Measurements from ENCODE around the gene TBC1D13. TPM values are rescaled to one million over a fixed set of nuclear protein-coding genes. Genes with fewer than 3 reads are reported as not detected.

TBC1D13 gene
- total and polyA plus RNA-seq, 2 of the 13 experiments (the other 11 are each of a cell fraction or from before 2014, with no cell fraction given), result 17.9 to 19.7 TPM

DNA sequence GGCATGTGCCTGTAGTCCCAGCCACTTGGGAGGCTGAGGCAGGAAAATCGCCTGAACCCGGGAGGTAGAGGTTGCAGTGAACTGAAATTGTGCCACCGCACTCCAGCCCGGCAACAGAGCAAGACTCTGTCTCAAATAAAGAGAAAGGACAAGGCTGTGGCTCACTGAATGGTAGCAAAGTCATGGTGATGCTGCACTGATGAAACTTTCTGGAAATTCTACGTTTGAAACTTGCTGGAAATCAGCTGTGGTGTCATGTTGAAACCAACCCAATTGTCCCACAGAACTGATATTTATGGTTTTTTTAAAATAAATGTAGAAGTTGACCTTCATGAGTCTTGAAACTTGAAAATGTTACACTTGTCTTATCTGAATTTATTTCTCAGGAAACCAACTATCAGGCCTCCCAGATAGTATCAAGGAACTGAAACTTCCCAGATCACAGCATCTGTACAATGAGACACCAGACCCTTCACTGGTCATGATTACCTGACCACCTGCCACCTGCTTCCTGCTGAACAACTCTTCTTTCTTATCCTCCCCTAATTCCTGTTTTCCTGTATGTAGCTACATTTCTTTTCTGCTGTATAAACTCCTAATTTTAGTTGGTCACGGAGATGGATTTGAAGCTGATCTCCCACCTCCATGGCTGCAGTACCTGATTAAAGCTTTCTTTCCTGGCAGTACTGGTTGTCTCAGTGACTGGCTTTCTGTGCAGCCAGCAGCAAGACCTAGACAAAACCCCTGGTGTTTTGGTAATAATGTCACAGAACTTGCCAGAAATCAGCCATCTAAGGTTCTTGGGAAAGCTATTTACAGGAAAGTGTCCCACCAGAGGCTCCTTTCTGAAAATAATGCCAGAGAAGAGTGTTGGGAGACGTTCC, 5.6 kb upstream of the TBC1D13 start:
- Histone ChIP-seq H4K20me1 (ENCODE audit: insufficient read depth, low read length) (no peaks in the 10 kb centered on the region), H3K79me2 (ENCODE audit: insufficient read depth, low read length) (no peaks in the 10 kb centered on the region), H3K9me3 (ENCODE audit: low read length) (peaks cover 16% of the 10 kb centered on the region), H3K9ac (ENCODE audit: insufficient read depth, low read depth, low read length) (no peak overlapping the region), H3K36me3 (replicated peaks in 1 of 2; ENCODE audit: control insufficient read depth in 1 of 2, insufficient read depth in 2 of 2, low read length in 2 of 2) (no peaks in the 10 kb centered on the region), H3K4me1 (ENCODE audit: insufficient read depth, low read length) (peaks cover 14% of the 10 kb centered on the region), H3K4me3 (replicated peaks in 1 of 3; ENCODE audit: insufficient read depth in 1 of 3, low read depth in 2 of 3, low read length in 3 of 3) (no peak overlapping the region), H3K27me3 (ENCODE audit: control insufficient read depth in 1 of 2, insufficient read depth in 2 of 2, low read length in 2 of 2) (no peaks in the 10 kb centered on the region), H2AFZ (ENCODE audit: low read length) (no peak overlapping the region), H3K27ac (ENCODE audit: extremely low read length, insufficient read depth, low read length) (no peak overlapping the region), H3K4me2 (ENCODE audit: low read depth, low read length) (no peak overlapping the region)
- DNase-seq (ENCODE audit: low spot score) (no peak), FAIRE-seq (no peak), ATAC-seq (no peak)
- in situ Hi-C loops (cut with HindIII; ENCODE audit: extremely low pct_ligation_motif_present, low pct_unique_long_range_greater_than_20kb) (no loop called here), intact Hi-C loops (cut with micrococcal nuclease; ENCODE audit: unreplicated experiment) (no loop called here)
- ChIA-PET CTCF (ENCODE audit: low intra/inter-chr PET ratio, low total read pairs) (no interaction called here), POLR2A (interaction anchor here (1.5 kb wide), 1 partner anchor 37 kb away, joined by 3 read pairs; the partner anchor contains the start of gene ENDOG)
- no peak for TF ChIP-seq MEIS2 (CRISPR knock-in tag; IDR thresholded peaks at IDR 0.05)
- no peak for TF ChIP-seq TBP (CRISPR knock-in tag; IDR thresholded peaks at IDR 0.05)
- TF ChIP-seq, protein P1, sequence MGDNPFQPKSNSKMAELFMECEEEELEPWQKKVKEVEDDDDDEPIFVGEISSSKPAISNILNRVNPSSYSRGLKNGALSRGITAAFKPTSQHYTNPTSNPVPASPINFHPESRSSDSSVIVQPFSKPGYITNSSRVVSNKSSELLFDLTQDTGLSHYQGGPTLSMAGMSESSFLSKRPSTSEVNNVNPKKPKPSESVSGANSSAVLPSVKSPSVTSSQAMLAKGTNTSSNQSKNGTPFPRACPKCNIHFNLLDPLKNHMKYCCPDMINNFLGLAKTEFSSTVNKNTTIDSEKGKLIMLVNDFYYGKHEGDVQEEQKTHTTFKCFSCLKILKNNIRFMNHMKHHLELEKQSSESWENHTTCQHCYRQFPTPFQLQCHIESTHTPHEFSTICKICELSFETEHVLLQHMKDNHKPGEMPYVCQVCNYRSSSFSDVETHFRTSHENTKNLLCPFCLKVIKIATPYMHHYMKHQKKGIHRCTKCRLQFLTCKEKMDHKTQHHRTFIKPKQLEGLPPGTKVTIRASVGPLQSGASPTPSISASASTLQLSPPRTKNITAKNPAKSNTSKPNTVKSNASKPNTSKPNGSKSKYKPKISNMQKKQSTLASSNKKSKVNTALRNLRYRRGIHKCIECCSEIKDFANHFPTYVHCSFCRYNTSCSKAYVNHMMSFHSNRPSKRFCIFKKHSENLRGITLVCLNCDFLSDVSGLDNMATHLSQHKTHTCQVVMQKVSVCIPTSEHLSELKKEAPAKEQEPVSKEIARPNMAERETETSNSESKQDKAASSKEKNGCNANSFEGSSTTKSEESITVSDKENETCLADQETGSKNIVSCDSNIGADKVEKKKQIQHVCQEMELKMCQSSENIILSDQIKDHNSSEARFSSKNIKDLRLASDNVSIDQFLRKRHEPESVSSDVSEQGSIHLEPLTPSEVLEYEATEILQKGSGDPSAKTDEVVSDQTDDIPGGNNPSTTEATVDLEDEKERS (CRISPR knock-in tag; IDR thresholded peaks at IDR 0.05), result peak; percentile 49; the same call in 1 of the 2 replicates
- TF ChIP-seq ZNF441 (CRISPR knock-in tag; IDR thresholded peaks at IDR 0.05; ENCODE audit: borderline replicate concordance), result 0 out of 2 replicates have a peak, but pooled peaks have one; percentile 39
- BruUV-seq (replicated peaks), result no TSS peak
- WGBS (ENCODE audit: low lambda C conversion rate), result 42% methylated on average over 7 of the region's 7 CpGs
